Measurements from ENCODE around the gene ROBO2.

- no peak for TF ChIP-seq RAD21 (IDR thresholded peaks at IDR 0.05; ENCODE audit: low read length)
- TF ChIP-seq MAX (IDR thresholded peaks at IDR 0.05; ENCODE audit: low read depth), result no peak
These were observed 192.7 kb downstream of the ROBO2 start for GRCh38 chr3:77232557-77232956.

Measured in SK-N-SH (cell line).